Stimulated activated CD4-positive, alpha-beta T cell treated with anti-CD3 and anti-CD28 coated beads, Interleukin-4, amount 100 ng/mL, for 48 hours (primary cell): ENCODE measurements around the gene UTRN.

Source experiments
- DNase-seq, 2 donors: peaks; one replicate each; pipeline ENCODE4 v3.0.0-alpha.2; 2020; ENCODE audit warnings: low read depth in 2 of 2

UTRN gene

GRCh38 chr6:144283646-144284477 lies 1.3 kb upstream of the UTRN start:
- no peak for DNase-seq

- no peak for DNase-seq
Measured at GRCh38 chr6:144284478-144284782, 705 bp upstream of the UTRN start.

- peak; percentile 14 to 16 for DNase-seq
Measured at GRCh38 chr6:144285548-144285797, 338 bp downstream of the UTRN start.

GRCh38 chr6:144285798-144286502 lies 815 bp downstream of the UTRN start:
- DNase-seq = peak; percentile 12 to 20

- no peak for DNase-seq
Measured at GRCh38 chr6:144286503-144287393, 1.6 kb downstream of the UTRN start.

- DNase-seq = no peak
Measured at GRCh38 chr6:144289006-144289405, 3.9 kb downstream of the UTRN start.

- DNase-seq = no peak
Measured at GRCh38 chr6:144292372-144292771, 7.2 kb downstream of the UTRN start.

- DNase-seq = no peak
Measured at GRCh38 chr6:144294016-144294415, 8.9 kb downstream of the UTRN start.

- no peak for DNase-seq
Measured at GRCh38 chr6:144295211-144295610, 10.1 kb downstream of the UTRN start.

- no peak for DNase-seq
Measured at GRCh38 chr6:144295981-144296767, 11.0 kb downstream of the UTRN start.

- DNase-seq = no peak
Measured at GRCh38 chr6:144296973-144297372, 11.8 kb downstream of the UTRN start.

GRCh38 chr6:144297511-144298100 lies 12.5 kb downstream of the UTRN start:
- DNase-seq = no peak

GRCh38 chr6:144298194-144298593 lies 13.1 kb downstream of the UTRN start:
- no peak for DNase-seq

GRCh38 chr6:144298916-144299315 lies 13.8 kb downstream of the UTRN start:
- DNase-seq = no peak

- no peak for DNase-seq
Measured at GRCh38 chr6:144302701-144303372, 17.7 kb downstream of the UTRN start.

GRCh38 chr6:144304223-144304848 lies 19.2 kb downstream of the UTRN start:
- no peak for DNase-seq

- no peak for DNase-seq
Measured at GRCh38 chr6:144305567-144305966, 20.4 kb downstream of the UTRN start.

GRCh38 chr6:144305985-144306384 lies 20.9 kb downstream of the UTRN start:
- no peak for DNase-seq

GRCh38 chr6:144307880-144308279 lies 22.7 kb downstream of the UTRN start:
- DNase-seq = no peak

GRCh38 chr6:144310765-144311164 lies 25.6 kb downstream of the UTRN start:
- peak in 1 of 2 donors; percentile 22 for DNase-seq
